Measurements from ENCODE around the gene GP5. TPM values are rescaled to one million over a fixed set of nuclear protein-coding genes. Genes with fewer than 3 reads are reported as not detected.

GP5 gene
- total and polyA plus RNA-seq, 8 donors: 0.15 to 1.00 (median 0.66) TPM

DNA sequence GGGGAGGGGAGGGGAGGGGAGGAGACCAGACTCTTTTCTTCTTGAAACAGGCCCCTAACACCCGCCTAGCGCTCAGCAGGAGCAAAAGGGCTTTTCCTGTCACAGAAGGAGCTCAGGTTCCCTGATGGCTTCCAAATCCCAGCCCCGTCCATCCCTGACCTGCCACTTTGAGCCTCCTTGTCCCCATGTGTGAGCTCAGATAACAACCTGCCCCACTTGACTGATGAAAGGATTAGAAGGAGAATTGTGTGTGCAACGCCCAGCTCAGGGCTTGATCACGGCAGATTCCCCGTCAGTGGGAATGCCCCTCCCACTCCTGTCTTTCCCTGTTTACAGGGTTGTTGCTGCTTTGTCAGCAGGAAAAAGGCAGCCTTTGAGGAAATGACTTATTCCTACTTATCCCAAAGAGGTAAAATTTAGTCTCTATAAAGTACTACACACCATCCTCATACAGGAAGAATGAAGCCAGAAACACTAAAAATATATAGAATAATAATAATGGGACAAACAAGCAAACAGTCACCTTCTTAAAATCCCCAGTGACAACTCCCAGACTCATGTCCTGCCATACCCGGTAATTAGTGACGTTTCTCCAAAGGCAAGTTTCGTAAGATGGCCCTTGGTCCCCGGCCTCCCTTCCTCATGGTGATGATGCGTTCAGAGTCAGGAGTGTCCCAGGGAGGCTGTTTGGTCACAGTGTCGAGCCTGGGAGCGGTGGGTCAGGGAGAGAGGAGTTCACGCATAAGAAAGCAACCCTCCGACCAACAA lies 23.4 kb downstream of the GP5 start:
- intact Hi-C loops (cut with DNase I): no loop called here
- TF ChIP-seq, protein P1, sequence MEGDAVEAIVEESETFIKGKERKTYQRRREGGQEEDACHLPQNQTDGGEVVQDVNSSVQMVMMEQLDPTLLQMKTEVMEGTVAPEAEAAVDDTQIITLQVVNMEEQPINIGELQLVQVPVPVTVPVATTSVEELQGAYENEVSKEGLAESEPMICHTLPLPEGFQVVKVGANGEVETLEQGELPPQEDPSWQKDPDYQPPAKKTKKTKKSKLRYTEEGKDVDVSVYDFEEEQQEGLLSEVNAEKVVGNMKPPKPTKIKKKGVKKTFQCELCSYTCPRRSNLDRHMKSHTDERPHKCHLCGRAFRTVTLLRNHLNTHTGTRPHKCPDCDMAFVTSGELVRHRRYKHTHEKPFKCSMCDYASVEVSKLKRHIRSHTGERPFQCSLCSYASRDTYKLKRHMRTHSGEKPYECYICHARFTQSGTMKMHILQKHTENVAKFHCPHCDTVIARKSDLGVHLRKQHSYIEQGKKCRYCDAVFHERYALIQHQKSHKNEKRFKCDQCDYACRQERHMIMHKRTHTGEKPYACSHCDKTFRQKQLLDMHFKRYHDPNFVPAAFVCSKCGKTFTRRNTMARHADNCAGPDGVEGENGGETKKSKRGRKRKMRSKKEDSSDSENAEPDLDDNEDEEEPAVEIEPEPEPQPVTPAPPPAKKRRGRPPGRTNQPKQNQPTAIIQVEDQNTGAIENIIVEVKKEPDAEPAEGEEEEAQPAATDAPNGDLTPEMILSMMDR (IDR thresholded peaks at IDR 0.05): no peak
- DNase-seq: no peak

DNA sequence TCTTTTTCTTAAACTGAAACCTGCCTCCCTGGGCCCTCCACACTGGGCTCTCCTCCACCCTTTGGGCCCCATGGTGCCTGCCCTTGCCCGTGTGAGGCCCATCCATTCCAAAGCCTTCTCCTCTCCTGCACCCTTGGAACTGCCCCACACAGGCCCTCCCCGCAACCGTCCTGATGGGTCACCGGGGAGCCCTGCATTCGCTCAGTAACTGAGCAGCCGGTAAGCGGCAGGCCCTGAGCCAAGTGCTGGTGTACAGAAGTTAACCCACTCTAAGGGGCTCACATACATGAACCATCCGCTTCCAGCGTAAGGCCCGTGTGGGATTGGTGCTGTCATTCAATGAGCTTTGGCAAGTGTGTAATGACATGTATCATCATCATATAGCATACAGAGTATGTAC lies 24.1 kb downstream of the GP5 start:
- no peak for ATAC-seq
- DNase-seq: peak in 1 of 4 donors; percentile 48
- H3K4me3 ChIP-seq: no peak overlapping the region
- H3K4me1 ChIP-seq: no peaks in the 10 kb centered on the region
- H3K27ac ChIP-seq: no peak overlapping the region
- intact Hi-C loops (cut with DNase I): no loop called here
- TF ChIP-seq, protein P1 (IDR thresholded peaks at IDR 0.05): no peak
- peaks cover 0 to 49% of the 10 kb centered on the region in 2 donors for H3K27me3 ChIP-seq
- no peaks in the 10 kb centered on the region for H3K9me3 ChIP-seq
- no peaks in the 10 kb centered on the region for H3K36me3 ChIP-seq

More for the DNA sequence above, 23.4 kb downstream of the GP5 start:
- Histone ChIP-seq H3K27ac (no peak overlapping the region), H3K36me3 (no peaks in the 10 kb centered on the region), H3K9me3 (no peaks in the 10 kb centered on the region), H3K4me3 (no peak overlapping the region), H3K4me1 (no peaks in the 10 kb centered on the region), H3K27me3 (peaks cover 0 to 42% of the 10 kb centered on the region in 2 donors)
- ATAC-seq: no peak

DNA sequence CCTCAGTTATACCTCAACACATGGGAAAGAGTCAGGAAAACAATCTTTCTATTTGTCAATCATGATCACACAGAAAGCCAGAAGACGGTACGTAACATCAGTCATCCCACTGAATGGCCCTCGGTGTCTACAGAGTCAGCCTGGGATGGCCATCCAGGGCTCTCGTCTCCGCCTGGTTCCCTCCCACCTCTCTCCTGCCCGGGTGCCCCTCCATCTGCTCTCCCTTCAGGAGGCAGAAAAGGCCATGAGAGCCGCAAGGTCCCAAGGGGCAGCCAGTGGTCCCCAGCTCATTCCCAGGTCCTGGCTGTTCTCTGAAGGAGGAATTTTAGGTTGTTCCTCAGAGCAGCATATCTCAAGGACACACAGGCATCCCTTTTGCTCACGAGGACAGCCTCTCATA lies 25.2 kb downstream of the GP5 start:
- ATAC-seq: no peak
- Histone ChIP-seq H3K27ac (no peak overlapping the region), H3K4me1 (no peaks in the 10 kb centered on the region), H3K36me3 (no peaks in the 10 kb centered on the region), H3K9me3 (no peaks in the 10 kb centered on the region), H3K27me3 (peaks cover 0 to 57% of the 10 kb centered on the region in 2 donors), H3K4me3 (no peak overlapping the region)
- intact Hi-C loops (cut with DNase I): no loop called here
- TF ChIP-seq, protein P1 (IDR thresholded peaks at IDR 0.05): no peak
- DNase-seq: peak in 1 of 4 donors; percentile 64

DNA sequence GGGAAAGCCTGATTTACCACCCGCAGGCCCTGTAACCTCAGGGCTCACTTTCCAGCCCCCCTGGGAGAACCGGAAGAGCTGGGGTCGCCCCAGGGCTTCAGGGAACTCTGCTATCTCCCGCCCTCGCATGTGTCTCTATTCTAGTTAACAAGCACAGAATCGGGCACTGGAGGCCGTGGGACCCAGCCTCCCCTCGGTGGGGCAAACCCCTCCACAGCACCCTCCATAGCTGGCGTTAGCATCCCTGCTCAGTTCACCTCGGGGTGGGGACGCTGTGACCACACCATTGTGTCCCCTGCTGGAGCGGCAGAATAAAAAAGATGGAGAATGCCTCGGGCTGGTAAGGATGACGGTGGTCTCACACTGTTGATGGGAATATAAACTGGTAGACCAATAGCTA lies 26.0 kb downstream of the GP5 start:
- no peaks in the 10 kb centered on the region for H3K9me3 ChIP-seq
- intact Hi-C loops (cut with DNase I): no loop called here
- H3K36me3 ChIP-seq: no peaks in the 10 kb centered on the region
- peaks cover 0 to 57% of the 10 kb centered on the region in 2 donors for H3K27me3 ChIP-seq
- DNase-seq (no peak), ATAC-seq (no peak)
- no peak overlapping the region for H3K27ac ChIP-seq
- no peaks in the 10 kb centered on the region for H3K4me1 ChIP-seq
- TF ChIP-seq, protein P1 (IDR thresholded peaks at IDR 0.05): no peak
- H3K4me3 ChIP-seq: no peak overlapping the region

DNA sequence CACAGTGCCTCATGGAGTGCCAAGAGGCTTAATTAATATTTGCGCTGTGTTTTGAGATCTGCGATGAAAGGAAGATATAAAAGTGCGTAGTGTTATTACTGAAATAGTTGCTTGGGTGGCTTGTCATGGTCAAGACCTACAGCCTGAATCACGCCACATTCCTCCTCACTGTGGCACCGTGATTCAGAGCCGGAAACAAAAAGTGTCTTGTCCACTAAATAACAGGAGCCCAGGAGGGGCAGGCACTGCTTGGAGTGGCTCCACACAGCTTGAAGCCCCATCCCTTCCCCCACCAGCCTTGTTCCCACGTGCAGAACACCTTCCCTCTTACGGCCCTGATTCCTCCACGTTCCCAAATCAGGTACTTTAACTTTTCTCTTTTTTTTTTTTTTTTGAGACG lies 28.3 kb downstream of the GP5 start:
- peak; percentile 13 for ATAC-seq
- Histone ChIP-seq H3K27ac (no peak overlapping the region), H3K4me1 (no peaks in the 10 kb centered on the region), H3K36me3 (no peaks in the 10 kb centered on the region), H3K4me3 (no peak overlapping the region), H3K9me3 (no peaks in the 10 kb centered on the region), H3K27me3 (peaks cover 0 to 42% of the 10 kb centered on the region in 2 donors)
- intact Hi-C loops (cut with DNase I): no loop called here
- TF ChIP-seq, protein P1 (IDR thresholded peaks at IDR 0.05): no peak
- DNase-seq: no peak
